Spleen (tissue), 11 donors: Measurements from ENCODE around the gene DPM3. TPM values are rescaled to one million over a fixed set of nuclear protein-coding genes. Genes with fewer than 3 reads are reported as not detected.

Source experiments
- DNase-seq: peaks from one replicate; pipeline ENCODE4 v3.0.0-alpha.2; 2020
- H3K27ac ChIP-seq, 8 donors: fragments of 200-600 bp; sonication (generic) in 7 of 8; 1 replicate in 4 of 8; 2 replicates in 4 of 8; pipeline versions ENCODE4 v1.5.0 to v1.8.0; 2016 to 2021; ENCODE audit warnings: inconsistent platforms in 4 of 8, mild to moderate bottlenecking in 4 of 8, moderate library complexity in 1 of 8
- H3K27me3 ChIP-seq, 7 donors: fragments of 200-600 bp; sonication (generic) in 6 of 7; replicated peaks in 1 of 7; 1 replicate in 4 of 7; 2 replicates in 3 of 7; pipeline versions ENCODE4 v1.5.0 to v1.8.0; 2016 to 2021; ENCODE audit warnings: inconsistent platforms in 3 of 7, mild to moderate bottlenecking in 1 of 7
- H3K36me3 ChIP-seq, 6 donors: fragments of 200-600 bp; sonication (generic) in 5 of 6; 1 replicate in 4 of 6; 2 replicates in 2 of 6; pipeline versions ENCODE4 v1.5.0 to v1.8.0; 2016 to 2021; ENCODE audit warnings: inconsistent platforms in 2 of 6
- H3K4me1 ChIP-seq, 6 donors: fragments of 200-600 bp; sonication (generic) in 5 of 6; 1 replicate in 3 of 6; 2 replicates in 3 of 6; pipeline versions ENCODE4 v1.5.0 to v1.8.0; 2016 to 2021; ENCODE audit warnings: inconsistent platforms in 3 of 6
- H3K4me3 ChIP-seq, 8 donors: fragments of 200-600 bp; sonication (generic) in 7 of 8; 1 replicate in 4 of 8; 2 replicates in 4 of 8; pipeline versions ENCODE4 v1.5.0 to v1.8.0; 2016 to 2021; ENCODE audit warnings: inconsistent platforms in 4 of 8, mild to moderate bottlenecking in 4 of 8, moderate library complexity in 2 of 8
- H3K9me3 ChIP-seq, 8 donors: fragments of 200-600 bp; sonication (generic) in 7 of 8; 1 replicate in 4 of 8; 2 replicates in 4 of 8; pipeline versions ENCODE4 v1.5.0 to v1.8.0; 2016 to 2021; ENCODE audit warnings: inconsistent platforms in 4 of 8
- POLR2A ChIP-seq, 3 donors: fragments of 450-650 bp; IDR thresholded peaks; one replicate each; pipeline ENCODE4 v1.5.1; 2017; ENCODE audit warnings: antibody characterized with exemption in 3 of 3, mild to moderate bottlenecking in 1 of 3
- POLR2AphosphoS5 ChIP-seq, 3 donors: sonication (generic); formaldehyde crosslinking; IDR thresholded peaks; one replicate each; pipeline ENCODE4 v1.5.1; 2017; ENCODE audit warnings: antibody characterized with exemption in 3 of 3
- WGBS, 5 donors: extraction: QIAGEN DNeasy Blood & Tissue Kit in 3 of 5; methylation state at CpG; one replicate each; pipeline versions ENCODE4 v1.1.5 to v1.1.7; 2013 to 2018; 5-methylcytosine and 5-hydroxymethylcytosine counted together
- intact Hi-C: fragments of 100-400 bp; cut with DNase I; formaldehyde crosslinking; loops from one replicate; pipeline ENCODE4 v1.15.0; 2023; ENCODE audit warnings: low total_unique reads
- polyA plus RNA-seq, 3 donors: library from polyadenylated mRNA; stranded (reverse); fragments of 200-250 nt; gene quantifications; one replicate each; pipeline ENCODE4 v1.2.1, GENCODE V29; 2013
- total RNA-seq, 7 donors: library from RNA; depleted of rRNA in 3 of 7; stranded (reverse); fragments of >200 nt in 3 of 7; fragmentation: NEBNext Ultra II Directional in 4 of 7; extraction: Animal tissue kit (Norgen Biotek cat#: 25700) in 4 of 7; gene quantifications; one replicate each; pipeline versions ENCODE4 v1.1.0 to v1.2.1, GENCODE V29; 2016 to 2021
- TF ChIP-seq, protein P1 (sequence below), 11 experiments: fragments of 200-600 bp in 7 of 11; fragments of 450-650 bp in 4 of 11; sonication (generic) in 4 of 11; IDR thresholded peaks in 8 of 11; conservative IDR thresholded peaks in 3 of 11; 1 replicate in 7 of 11; 2 replicates in 4 of 11; pipeline versions ENCODE4 v1.4.0 to v1.8.0; 2016 to 2021; ENCODE audit warnings: antibody characterized with exemption in 11 of 11, inconsistent platforms in 4 of 11, mild to moderate bottlenecking in 1 of 11
- donor health status: healthy with polysubstance abuse.
- donor health status: DM: no; HTN: no; CAD: no; lungs with moderate emphysema.
- donor health status: DM: no; HTN: no; CAD: no.
- donor health status: Bipolar disorder and iron deficiency.
- donor health status: healthy.
- donor health status: DM: no; HTN: no; CAD: no.
- donor health status: DM: yes; HTN: yes; CAD: no.

The DPM3 gene
- total and polyA plus RNA-seq, 10 donors = 25.0 to 262 (median 54.1) TPM

DNA sequence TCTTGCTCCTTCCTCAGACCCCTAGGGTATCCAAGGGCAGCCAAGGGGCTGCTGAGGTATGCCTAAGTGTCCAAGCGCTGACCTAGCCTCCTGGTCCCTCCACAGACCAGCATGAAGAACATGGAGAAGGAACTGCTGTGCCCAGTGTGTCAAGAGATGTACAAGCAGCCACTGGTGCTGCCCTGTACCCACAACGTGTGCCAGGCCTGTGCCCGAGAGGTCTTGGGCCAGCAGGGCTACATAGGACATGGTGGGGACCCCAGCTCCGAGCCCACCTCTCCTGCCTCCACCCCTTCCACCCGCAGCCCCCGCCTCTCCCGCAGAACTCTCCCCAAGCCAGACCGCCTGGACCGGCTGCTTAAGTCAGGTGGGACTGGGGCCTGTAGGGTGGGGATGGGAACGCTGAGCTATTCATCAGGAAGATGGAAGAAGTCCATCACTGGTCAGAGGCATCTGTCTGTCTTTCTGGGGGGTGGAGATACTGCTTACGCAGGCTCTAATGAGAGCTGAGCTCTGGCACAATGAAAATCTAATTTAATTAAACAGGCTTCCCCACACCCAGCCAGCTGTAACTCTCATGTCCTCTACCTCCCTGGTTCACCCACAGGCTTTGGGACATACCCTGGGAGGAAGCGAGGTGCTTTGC is 35.1 kb upstream of the DPM3 start:
- peak; percentile 75 for DNase-seq

DNA sequence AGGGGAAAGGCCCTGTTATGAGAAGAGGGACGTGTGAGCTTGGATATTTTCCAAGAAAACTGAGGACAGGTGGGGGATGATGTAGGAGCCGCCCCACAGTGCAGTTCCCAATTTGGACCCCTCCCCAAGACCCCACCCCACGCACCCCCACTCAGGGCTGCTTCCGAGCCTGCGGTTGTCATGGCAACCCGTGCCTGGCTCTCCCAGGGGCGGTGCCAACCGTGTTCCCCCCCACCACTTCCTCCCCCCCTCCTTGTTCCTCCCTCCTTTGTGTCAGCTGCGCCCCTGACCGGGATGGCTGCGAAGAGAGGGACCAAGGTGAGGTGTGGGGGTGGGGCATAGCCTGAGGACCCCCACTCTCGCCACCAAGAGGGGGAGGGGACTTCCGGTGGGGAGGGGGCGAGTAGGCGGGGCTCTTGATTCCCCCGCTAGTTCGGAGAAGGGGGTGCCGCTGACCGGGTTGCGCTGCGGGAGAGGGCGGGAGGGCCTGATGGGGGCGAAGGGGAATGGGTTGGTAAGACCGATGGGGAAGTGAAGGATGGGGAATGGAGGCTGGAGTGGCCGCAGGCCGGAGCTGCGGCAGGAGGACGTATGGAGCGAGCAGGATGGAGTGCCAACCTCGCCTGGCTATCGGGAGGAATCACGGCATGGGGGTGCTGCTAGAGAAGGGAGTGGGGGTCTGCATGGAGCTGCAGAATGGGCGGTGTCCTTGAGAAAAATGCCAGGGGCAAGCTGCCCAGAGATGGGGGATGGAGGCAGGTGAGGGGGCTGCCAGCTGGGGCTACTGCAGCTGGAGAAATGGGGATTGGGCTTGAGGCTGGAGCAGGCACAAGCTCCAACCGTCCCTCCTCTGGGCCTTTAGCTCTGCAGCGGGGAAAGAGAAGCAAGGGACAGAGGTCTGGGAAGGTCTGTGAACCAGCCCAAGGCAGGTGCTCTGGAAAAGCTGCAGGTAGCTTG is 34.3 kb upstream of the DPM3 start:
- 8 to 14% (median 11%) methylated on average over 31 to 35 of the region's 35 CpGs for WGBS, 5 donors

More for the DNA sequence above, 35.1 kb upstream of the DPM3 start:
- Histone ChIP-seq H3K9me3 (no peaks in the 10 kb centered on the region), H3K4me3 (no peak overlapping the region), H3K27me3 (peaks cover 0 to 25% (median 15%) of the 10 kb centered on the region in 7 donors), H3K36me3 (peaks cover 0 to 32% (median 3%) of the 10 kb centered on the region in 6 donors), H3K27ac (peak overlapping the region in 2 of 8 donors; percentile 97), H3K4me1 (peaks cover 11 to 78% (median 48%) of the 10 kb centered on the region in 6 donors)
- 84 to 96% (median 89%) methylated on average over 12 of the region's 12 CpGs for WGBS, 5 donors
- intact Hi-C loops = loop anchor here (10.0 kb wide), 1 partner anchor 49 kb away; no protein-coding TSS in a partner anchor
- TF ChIP-seq, protein P1, sequence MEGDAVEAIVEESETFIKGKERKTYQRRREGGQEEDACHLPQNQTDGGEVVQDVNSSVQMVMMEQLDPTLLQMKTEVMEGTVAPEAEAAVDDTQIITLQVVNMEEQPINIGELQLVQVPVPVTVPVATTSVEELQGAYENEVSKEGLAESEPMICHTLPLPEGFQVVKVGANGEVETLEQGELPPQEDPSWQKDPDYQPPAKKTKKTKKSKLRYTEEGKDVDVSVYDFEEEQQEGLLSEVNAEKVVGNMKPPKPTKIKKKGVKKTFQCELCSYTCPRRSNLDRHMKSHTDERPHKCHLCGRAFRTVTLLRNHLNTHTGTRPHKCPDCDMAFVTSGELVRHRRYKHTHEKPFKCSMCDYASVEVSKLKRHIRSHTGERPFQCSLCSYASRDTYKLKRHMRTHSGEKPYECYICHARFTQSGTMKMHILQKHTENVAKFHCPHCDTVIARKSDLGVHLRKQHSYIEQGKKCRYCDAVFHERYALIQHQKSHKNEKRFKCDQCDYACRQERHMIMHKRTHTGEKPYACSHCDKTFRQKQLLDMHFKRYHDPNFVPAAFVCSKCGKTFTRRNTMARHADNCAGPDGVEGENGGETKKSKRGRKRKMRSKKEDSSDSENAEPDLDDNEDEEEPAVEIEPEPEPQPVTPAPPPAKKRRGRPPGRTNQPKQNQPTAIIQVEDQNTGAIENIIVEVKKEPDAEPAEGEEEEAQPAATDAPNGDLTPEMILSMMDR (IDR thresholded peaks at IDR 0.05 in 8 of 11, conservative IDR thresholded peaks at IDR 0.05 in 3 of 11) = no peak
- TF ChIP-seq POLR2AphosphoS5 (IDR thresholded peaks at IDR 0.05) = no peak
- TF ChIP-seq POLR2A (IDR thresholded peaks at IDR 0.05) = no peak

GRCh38 chr1:155173478-155174323 is 33.4 kb upstream of the DPM3 start, which contains the start of gene TRIM46:
Gene TRIM46, plus strand, starts transcription at chr1:155173849. Its CDS starts 118 bp downstream, at chr1:155173967.
- intact Hi-C loops = loop anchor here (10.0 kb wide), 1 partner anchor 51 kb away; no protein-coding TSS in a partner anchor
- Histone ChIP-seq H3K4me3 (peak within 1 kb of the TSS; percentile 64 to 88 (median 79)), H3K4me1 (peaks cover 11 to 70% (median 47%) of the 10 kb centered on the region in 6 donors), H3K27ac (peak within 1 kb of the TSS; percentile 82 to 97 (median 96)), H3K9me3 (no peaks in the 10 kb centered on the region), H3K27me3 (peaks cover 0 to 25% (median 15%) of the 10 kb centered on the region in 7 donors), H3K36me3 (peaks cover 0 to 34% (median 16%) of the 10 kb centered on the region in 6 donors)
- TF ChIP-seq, protein P1 (IDR thresholded peaks at IDR 0.05 in 8 of 11, conservative IDR thresholded peaks at IDR 0.05 in 3 of 11) = peak in 6 of 11 experiments; percentile 4 to 62 (median 14)
- TF ChIP-seq POLR2AphosphoS5 (IDR thresholded peaks at IDR 0.05) = no peak
- peak; percentile 89 for DNase-seq
- WGBS, 5 donors = 1 to 2% (median 1%) methylated on average over 38 of the region's 38 CpGs

More for the DNA sequence above, 34.3 kb upstream of the DPM3 start:
- peak; percentile 87 for DNase-seq
- Histone ChIP-seq H3K27me3 (peaks cover 0 to 25% (median 15%) of the 10 kb centered on the region in 7 donors), H3K27ac (peak overlapping the region in 4 of 8 donors; percentile 18 to 97 (median 96)), H3K4me3 (peak overlapping the region in 7 of 8 donors; percentile 8 to 88 (median 80)), H3K4me1 (peaks cover 11 to 78% (median 48%) of the 10 kb centered on the region in 6 donors), H3K9me3 (no peaks in the 10 kb centered on the region), H3K36me3 (peaks cover 0 to 32% (median 8%) of the 10 kb centered on the region in 6 donors)
- TF ChIP-seq POLR2AphosphoS5 (IDR thresholded peaks at IDR 0.05) = no peak
- TF ChIP-seq, protein P1 (IDR thresholded peaks at IDR 0.05 in 8 of 11, conservative IDR thresholded peaks at IDR 0.05 in 3 of 11) = no peak
- TF ChIP-seq POLR2A (IDR thresholded peaks at IDR 0.05) = no peak
- intact Hi-C loops = loop anchor here (10.0 kb wide), 1 partner anchor 50 kb away; no protein-coding TSS in a partner anchor
